CD4-positive, alpha-beta T cell treated with Interleukin-12 subunit alpha and Interleukin-12 subunit beta, for 1 hour (primary cell): Measurements from ENCODE around the gene CFAP97D2.
"Not testable (repeated sequence)": the region's sequence is repeated elsewhere in the genome, so short reads cannot be mapped to it uniquely, and the experiment has no call there.

ENCODE experiments used
- DNase-seq: peaks from one replicate; pipeline ENCODE4 v3.0.0-alpha.2; 2020

The CFAP97D2 gene

GRCh38 chr13:114179087-114179658 lies at the start of gene CFAP97D2:
TSS of gene CFAP97D2 (plus strand) at chr13:114179257. CDS start at chr13:114179331, 74 bp downstream.
- no peak for DNase-seq

GRCh38 chr13:114129649-114130062 lies 49.4 kb upstream of the CFAP97D2 start:
- no peak for DNase-seq

- no peak for DNase-seq
These were observed 48.8 kb upstream of the CFAP97D2 start for GRCh38 chr13:114130131-114130836.

- peak; percentile 69 for DNase-seq
These were observed 48.0 kb upstream of the CFAP97D2 start for GRCh38 chr13:114130837-114131582.

GRCh38 chr13:114131583-114132418 lies 47.3 kb upstream of the CFAP97D2 start:
- peak; percentile 34 for DNase-seq

GRCh38 chr13:114132419-114133121 lies 46.5 kb upstream of the CFAP97D2 start, which contains the start of gene RASA3:
TSS of gene RASA3 (minus strand) at chr13:114132623. CDS start at chr13:114132489, 134 bp downstream.
- peak; percentile 69 for DNase-seq

GRCh38 chr13:114133126-114133525 lies 45.9 kb upstream of the CFAP97D2 start:
- not testable (repeated sequence) for DNase-seq

GRCh38 chr13:114133552-114133951 lies 45.5 kb upstream of the CFAP97D2 start:
- DNase-seq: not testable (repeated sequence)

GRCh38 chr13:114134111-114134943 lies 44.7 kb upstream of the CFAP97D2 start:
- DNase-seq: no peak

- no peak for DNase-seq
These were observed 44.0 kb upstream of the CFAP97D2 start for GRCh38 chr13:114134944-114135610.

- no peak for DNase-seq
These were observed 43.3 kb upstream of the CFAP97D2 start for GRCh38 chr13:114135731-114136171.

- DNase-seq: no peak
These were observed 42.5 kb upstream of the CFAP97D2 start for GRCh38 chr13:114136576-114136975.

- peak; percentile 63 for DNase-seq
These were observed 38.7 kb upstream of the CFAP97D2 start for GRCh38 chr13:114140131-114140905.

- peak; percentile 50 for DNase-seq
These were observed 38.2 kb upstream of the CFAP97D2 start for GRCh38 chr13:114140906-114141250.

GRCh38 chr13:114141261-114141996 lies 37.6 kb upstream of the CFAP97D2 start:
- DNase-seq: no peak

- DNase-seq: no peak
These were observed 36.9 kb upstream of the CFAP97D2 start for GRCh38 chr13:114142137-114142550.

GRCh38 chr13:114142640-114143490 lies 36.2 kb upstream of the CFAP97D2 start:
- peak; percentile 86 for DNase-seq
